Right atrium auricular region (tissue), 2 donors: ENCODE data around the gene OR13J1. TPM values are rescaled to one million over a fixed set of nuclear protein-coding genes. Genes with fewer than 3 reads are reported as not detected.
A peak's percentile ranks its signal among the peaks of the same experiment; 100 is the strongest.

Experiments used
- DNase-seq: peaks from one replicate; pipeline ENCODE4 v3.0.0-alpha.2; 2019; ENCODE audit warnings: low spot score
- H3K27ac ChIP-seq, 2 donors: fragments of 200-600 bp; sonication (generic); 1 replicate in 1 of 2; 2 replicates in 1 of 2; pipeline ENCODE4 v1.5.1; 2016 to 2019
- H3K27me3 ChIP-seq, 2 donors: fragments of 200-600 bp; sonication (generic); one replicate each; pipeline versions ENCODE4 v1.5.1 to v1.6.0; 2017 to 2019
- H3K36me3 ChIP-seq: fragments of 200-600 bp; sonication (generic); one replicate; pipeline ENCODE4 v1.5.1; 2016
- H3K4me1 ChIP-seq, 2 donors: fragments of 200-600 bp; sonication (generic); one replicate each; pipeline versions ENCODE4 v1.5.1 to v1.6.0; 2017 to 2019
- H3K4me3 ChIP-seq, 2 donors: fragments of 200-600 bp; sonication (generic); 1 replicate in 1 of 2; 2 replicates in 1 of 2; pipeline ENCODE4 v1.5.1; 2017 to 2019; ENCODE audit warnings: mild to moderate bottlenecking in 1 of 2, moderate library complexity in 1 of 2
- H3K9me3 ChIP-seq, 2 donors: fragments of 200-600 bp; sonication (generic); one replicate each; pipeline ENCODE4 v1.5.1; 2019
- total RNA-seq, 2 donors: library from RNA; depleted of rRNA; stranded (reverse); fragments of >200 nt; gene quantifications; one replicate each; pipeline ENCODE4 v1.1.0, GENCODE V29; 2016
- TF ChIP-seq, protein P1 (sequence below), 2 donors: fragments of 200-600 bp; sonication (generic); IDR thresholded peaks; one replicate each; pipeline ENCODE4 v1.5.1; 2019; ENCODE audit warnings: antibody characterized with exemption in 2 of 2

OR13J1 gene
- total RNA-seq, 2 donors from 2014 or later = not detected

DNA sequence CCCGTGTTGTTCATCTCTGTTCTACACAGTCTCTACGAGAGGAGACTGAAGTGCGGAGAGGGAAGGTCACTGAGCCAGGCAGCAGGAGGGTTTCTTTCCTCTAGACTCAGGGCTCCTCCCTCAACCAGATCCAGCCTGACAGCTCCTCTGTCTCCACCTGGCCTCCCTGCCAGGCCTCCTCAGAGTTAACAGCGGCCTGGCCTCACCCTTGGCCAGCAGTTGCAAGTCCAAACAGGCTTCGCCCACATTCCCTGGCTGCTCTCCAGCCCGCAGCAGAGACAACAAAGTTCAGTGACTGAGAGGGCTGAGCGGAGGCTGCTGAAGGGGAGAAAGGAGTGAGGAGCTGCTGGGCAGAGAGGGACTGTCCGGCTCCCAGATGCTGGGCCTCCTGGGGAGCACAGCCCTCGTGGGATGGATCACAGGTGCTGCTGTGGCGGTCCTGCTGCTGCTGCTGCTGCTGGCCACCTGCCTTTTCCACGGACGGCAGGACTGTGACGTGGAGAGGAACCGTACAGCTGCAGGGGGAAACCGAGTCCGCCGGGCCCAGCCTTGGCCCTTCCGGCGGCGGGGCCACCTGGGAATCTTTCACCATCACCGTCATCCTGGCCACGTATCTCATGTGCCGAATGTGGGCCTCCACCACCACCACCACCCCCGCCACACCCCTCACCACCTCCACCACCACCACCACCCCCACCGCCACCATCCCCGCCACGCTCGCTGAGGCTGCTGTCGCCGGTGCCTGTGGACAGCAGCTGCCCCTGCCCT lies 35.9 kb upstream of the OR13J1 start, which contains the start of gene HRCT1:
Gene HRCT1, plus strand, starts transcription at position 291 of the 768 bp plus-strand sequence. Its CDS starts 86 bp downstream, at position 377.
- Histone ChIP-seq H3K9me3 (no peaks in the 10 kb centered on the region), H3K4me1 (peaks cover 0 to 74% of the 10 kb centered on the region in 2 donors), H3K27me3 (no peaks in the 10 kb centered on the region), H3K4me3 (peak within 1 kb of the TSS; percentile 33 to 43), H3K36me3 (no peaks in the 10 kb centered on the region), H3K27ac (peak within 1 kb of the TSS; percentile 88 to 96)
- TF ChIP-seq, protein P1, sequence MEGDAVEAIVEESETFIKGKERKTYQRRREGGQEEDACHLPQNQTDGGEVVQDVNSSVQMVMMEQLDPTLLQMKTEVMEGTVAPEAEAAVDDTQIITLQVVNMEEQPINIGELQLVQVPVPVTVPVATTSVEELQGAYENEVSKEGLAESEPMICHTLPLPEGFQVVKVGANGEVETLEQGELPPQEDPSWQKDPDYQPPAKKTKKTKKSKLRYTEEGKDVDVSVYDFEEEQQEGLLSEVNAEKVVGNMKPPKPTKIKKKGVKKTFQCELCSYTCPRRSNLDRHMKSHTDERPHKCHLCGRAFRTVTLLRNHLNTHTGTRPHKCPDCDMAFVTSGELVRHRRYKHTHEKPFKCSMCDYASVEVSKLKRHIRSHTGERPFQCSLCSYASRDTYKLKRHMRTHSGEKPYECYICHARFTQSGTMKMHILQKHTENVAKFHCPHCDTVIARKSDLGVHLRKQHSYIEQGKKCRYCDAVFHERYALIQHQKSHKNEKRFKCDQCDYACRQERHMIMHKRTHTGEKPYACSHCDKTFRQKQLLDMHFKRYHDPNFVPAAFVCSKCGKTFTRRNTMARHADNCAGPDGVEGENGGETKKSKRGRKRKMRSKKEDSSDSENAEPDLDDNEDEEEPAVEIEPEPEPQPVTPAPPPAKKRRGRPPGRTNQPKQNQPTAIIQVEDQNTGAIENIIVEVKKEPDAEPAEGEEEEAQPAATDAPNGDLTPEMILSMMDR (IDR thresholded peaks at IDR 0.05) = no peak
- DNase-seq = peak; percentile 95

DNA sequence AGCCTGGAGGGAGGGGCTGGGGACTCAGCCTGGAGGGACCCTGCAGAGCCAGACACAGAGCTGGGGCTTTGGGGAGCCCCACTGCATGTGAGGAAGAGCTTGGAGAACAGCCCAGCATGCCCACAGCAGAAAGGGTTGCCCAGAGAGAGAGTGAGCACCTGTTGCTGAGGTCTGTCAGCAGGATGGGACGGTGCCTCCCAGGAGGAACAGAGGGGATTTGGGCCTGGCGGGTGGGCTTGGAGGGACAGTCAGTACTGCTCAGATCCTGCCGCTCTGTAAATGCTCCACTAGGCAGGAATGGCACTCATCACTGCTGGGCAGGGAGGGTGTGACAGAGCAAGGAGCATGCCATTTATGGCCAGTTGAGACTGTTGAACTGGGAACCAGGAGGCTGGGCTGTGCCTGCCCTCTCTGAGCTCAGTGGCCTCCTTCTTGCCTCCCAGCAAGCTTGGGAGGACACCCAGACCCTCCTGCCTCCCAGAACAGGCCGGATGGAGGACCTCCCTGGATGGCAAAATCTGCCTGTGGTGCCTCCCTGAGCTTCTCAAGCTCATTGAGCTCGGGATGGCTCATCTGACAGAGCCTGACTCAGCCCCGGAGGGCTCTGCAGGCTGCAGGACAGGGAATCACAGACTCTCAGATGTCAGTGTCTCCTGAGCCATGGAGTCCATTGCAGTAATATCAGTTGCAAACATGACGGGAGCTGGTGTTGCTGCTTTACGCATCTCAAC lies 35.0 kb upstream of the OR13J1 start:
- Histone ChIP-seq H3K4me1 (peaks cover 0 to 65% of the 10 kb centered on the region in 2 donors), H3K9me3 (no peaks in the 10 kb centered on the region), H3K27ac (peak overlapping the region; percentile 88 to 96), H3K27me3 (no peaks in the 10 kb centered on the region), H3K36me3 (no peaks in the 10 kb centered on the region), H3K4me3 (peak overlapping the region in 1 of 2 donors; percentile 43)
- TF ChIP-seq, protein P1 (IDR thresholded peaks at IDR 0.05) = no peak
- DNase-seq = peak; percentile 65

DNA sequence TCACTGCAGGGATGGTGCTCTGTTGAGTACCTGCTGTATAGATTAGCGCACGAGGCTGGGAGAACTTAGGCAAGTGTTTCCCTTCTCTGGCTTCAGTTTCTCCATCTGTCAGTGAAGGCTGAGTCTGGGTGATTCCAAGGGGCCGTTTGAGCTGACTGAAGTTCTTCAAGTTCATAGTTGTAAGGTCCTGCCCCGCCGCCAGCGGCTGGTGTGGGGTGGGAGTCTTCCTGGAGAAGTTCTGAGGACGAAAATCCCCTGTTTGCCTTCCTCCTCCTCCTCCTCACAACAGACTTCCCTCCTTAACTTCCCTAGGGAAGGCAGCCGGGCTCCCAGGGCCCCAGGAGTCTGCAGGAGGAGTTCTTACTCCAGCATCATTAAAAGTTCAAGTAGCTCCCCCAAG lies 34.1 kb upstream of the OR13J1 start:
- Histone ChIP-seq H3K4me1 (peaks cover 0 to 56% of the 10 kb centered on the region in 2 donors), H3K4me3 (no peak overlapping the region), H3K36me3 (no peaks in the 10 kb centered on the region), H3K9me3 (no peaks in the 10 kb centered on the region), H3K27ac (peak overlapping the region; percentile 88 to 96), H3K27me3 (no peaks in the 10 kb centered on the region)
- TF ChIP-seq, protein P1 (IDR thresholded peaks at IDR 0.05) = no peak
- DNase-seq = no peak

DNA sequence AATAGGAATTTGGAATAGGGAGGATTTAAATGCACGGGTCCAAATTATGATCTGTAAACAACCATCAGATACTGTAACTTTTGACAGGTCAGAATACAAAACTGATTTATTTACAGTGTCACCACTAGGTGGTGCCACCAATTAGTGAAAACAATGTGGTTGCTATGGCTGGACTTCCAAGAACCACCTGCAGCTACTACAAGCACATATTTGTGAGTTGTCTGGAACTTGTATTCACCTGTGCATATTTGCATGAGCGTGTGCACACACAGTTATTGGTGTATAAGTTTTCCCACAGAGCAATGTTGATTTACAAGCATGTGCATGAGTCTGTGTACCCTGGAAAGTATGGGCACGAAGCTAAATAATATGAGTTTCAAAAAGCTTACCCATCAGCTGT lies 32.8 kb upstream of the OR13J1 start:
- Histone ChIP-seq H3K36me3 (no peaks in the 10 kb centered on the region), H3K27me3 (no peaks in the 10 kb centered on the region), H3K4me1 (peaks cover 0 to 43% of the 10 kb centered on the region in 2 donors), H3K9me3 (no peaks in the 10 kb centered on the region), H3K4me3 (no peak overlapping the region), H3K27ac (no peak overlapping the region)
- TF ChIP-seq, protein P1 (IDR thresholded peaks at IDR 0.05) = peak; percentile 57 to 83
- no peak for DNase-seq

DNA sequence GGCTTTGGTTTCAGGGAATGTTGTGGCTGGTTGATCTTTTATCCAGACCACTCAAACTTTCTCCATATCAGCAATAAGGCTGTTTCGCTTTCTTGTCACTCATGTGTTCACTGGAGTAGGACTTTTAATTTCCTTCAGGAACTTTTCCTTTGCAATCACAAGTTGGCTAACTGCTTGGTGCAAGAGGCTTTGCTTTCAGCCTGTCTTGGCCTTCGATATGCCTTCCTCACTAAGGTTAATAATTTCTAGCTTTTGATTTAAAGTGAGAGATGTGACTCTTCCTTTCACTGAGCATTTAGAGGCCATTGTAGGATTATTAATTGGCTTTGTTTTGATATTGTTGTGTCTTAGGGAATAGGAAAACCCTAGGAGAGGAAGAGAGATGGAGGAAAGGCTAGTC lies 28.8 kb upstream of the OR13J1 start:
- TF ChIP-seq, protein P1 (IDR thresholded peaks at IDR 0.05) = no peak
- Histone ChIP-seq H3K27me3 (no peaks in the 10 kb centered on the region), H3K27ac (no peak overlapping the region), H3K9me3 (no peaks in the 10 kb centered on the region), H3K4me1 (peaks cover 0 to 4% of the 10 kb centered on the region in 2 donors), H3K4me3 (no peak overlapping the region), H3K36me3 (no peaks in the 10 kb centered on the region)
- no peak for DNase-seq
